ENCODE measurements around the gene MST1. TPM values are rescaled to one million over a fixed set of nuclear protein-coding genes. Genes with fewer than 3 reads are reported as not detected.

The MST1 gene
- total RNA-seq, 4 donors from 2014 or later = 12.2 to 116 (median 15.1) TPM

GRCh38 chr3:49673121-49673714, 16.1 kb downstream of the MST1 start:
- WGBS, 2 donors (ENCODE audit: low coverage in 1 of 2) = 13 to 100% methylated on average over 1 to 13 of the region's 17 CpGs
- in situ Hi-C loops (cut with MboI; ENCODE audit: low pct_ligation_motif_present in 1 of 4, low pct_unique_long_range_greater_than_20kb in 1 of 4, low sequenced_read_pairs in 3 of 4) = loop anchor here in 3 of 4 donors (5.0 to 10.0 kb wide), 3 partner anchors 128 to 138 kb away; no protein-coding TSS in a partner anchor

DNA sequence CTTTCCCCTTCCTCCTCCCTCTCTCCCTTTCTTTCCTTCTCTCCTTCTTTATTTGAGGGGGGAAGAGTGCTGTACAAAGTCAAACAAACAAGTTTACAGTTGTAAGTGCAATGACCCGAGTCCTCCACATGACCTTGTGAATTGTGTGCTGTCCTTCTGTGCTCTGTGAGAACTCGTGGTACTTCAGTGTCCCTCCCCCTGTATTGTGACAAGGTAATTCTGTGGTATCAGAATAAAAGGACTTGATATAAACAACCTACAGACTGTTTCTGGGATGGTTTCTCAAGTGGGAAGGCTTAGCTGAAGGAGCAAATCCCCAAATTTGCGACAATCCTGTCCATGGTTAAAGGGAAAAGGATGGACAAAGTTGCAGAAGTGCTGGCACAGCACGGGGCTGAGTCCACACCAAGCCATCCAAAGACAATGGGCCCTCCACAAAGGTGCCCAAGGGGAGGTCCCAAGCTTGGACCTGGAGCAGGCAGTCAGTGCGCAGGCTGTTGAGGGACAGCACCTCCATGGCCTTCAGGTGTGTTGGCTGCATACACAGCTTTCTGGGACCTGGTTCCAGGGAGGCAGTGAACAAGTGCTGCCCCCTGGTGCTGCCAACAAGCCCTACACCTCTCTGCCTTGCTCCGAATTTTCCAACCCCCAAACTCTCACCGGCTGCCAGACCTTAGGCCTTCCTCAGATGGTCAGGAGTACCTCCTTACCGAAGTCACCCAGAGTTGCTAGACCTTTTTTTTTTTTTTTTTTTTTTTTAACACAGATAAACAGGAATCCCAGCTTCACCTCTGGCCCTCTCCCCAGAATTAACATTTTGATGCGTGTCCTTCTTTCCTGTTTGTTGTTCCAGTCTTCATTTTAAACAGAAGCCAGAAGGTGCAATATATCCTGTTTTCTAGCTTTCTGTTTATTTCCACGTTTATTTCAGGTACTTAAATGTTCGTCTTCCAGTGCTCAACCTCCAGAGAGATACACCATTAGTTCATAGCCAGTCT, 17.7 kb downstream of the MST1 start:
- intact Hi-C loops (cut with DNase I; ENCODE audit: low total_unique reads) = loop anchor here (5.0 kb wide), 1 partner anchor 129 kb away; no protein-coding TSS in a partner anchor
- 36 to 37% methylated on average over 8 to 11 of the region's 11 CpGs for WGBS, 2 donors (ENCODE audit: low coverage in 1 of 2)
- peak; percentile 79 for DNase-seq
- no peaks in the 10 kb centered on the region for H3K9me3 ChIP-seq
- H3K27ac ChIP-seq = no peak overlapping the region
- H3K4me3 ChIP-seq = no peak overlapping the region
- in situ Hi-C loops (cut with MboI; ENCODE audit: low pct_ligation_motif_present in 1 of 4, low pct_unique_long_range_greater_than_20kb in 1 of 4, low sequenced_read_pairs in 3 of 4) = loop anchor here in 3 of 4 donors (5.0 to 10.0 kb wide), 3 partner anchors 127 to 137 kb away; no protein-coding TSS in a partner anchor
- peaks cover 9 to 16% (median 12%) of the 10 kb centered on the region in 4 donors for H3K4me1 ChIP-seq
- TF ChIP-seq POLR2AphosphoS5 (IDR thresholded peaks at IDR 0.05) (no peak), EP300 (IDR thresholded peaks at IDR 0.05; ENCODE audit: low read depth) (no peak)
- TF ChIP-seq, protein P1, sequence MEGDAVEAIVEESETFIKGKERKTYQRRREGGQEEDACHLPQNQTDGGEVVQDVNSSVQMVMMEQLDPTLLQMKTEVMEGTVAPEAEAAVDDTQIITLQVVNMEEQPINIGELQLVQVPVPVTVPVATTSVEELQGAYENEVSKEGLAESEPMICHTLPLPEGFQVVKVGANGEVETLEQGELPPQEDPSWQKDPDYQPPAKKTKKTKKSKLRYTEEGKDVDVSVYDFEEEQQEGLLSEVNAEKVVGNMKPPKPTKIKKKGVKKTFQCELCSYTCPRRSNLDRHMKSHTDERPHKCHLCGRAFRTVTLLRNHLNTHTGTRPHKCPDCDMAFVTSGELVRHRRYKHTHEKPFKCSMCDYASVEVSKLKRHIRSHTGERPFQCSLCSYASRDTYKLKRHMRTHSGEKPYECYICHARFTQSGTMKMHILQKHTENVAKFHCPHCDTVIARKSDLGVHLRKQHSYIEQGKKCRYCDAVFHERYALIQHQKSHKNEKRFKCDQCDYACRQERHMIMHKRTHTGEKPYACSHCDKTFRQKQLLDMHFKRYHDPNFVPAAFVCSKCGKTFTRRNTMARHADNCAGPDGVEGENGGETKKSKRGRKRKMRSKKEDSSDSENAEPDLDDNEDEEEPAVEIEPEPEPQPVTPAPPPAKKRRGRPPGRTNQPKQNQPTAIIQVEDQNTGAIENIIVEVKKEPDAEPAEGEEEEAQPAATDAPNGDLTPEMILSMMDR (IDR thresholded peaks at IDR 0.05) = peak; percentile 79 to 86 (median 81)
- peaks cover 16% of the 10 kb centered on the region for H3K27me3 ChIP-seq
- no peaks in the 10 kb centered on the region for H3K36me3 ChIP-seq

More at GRCh38 chr3:49673121-49673714, 16.1 kb downstream of the MST1 start:
- Histone ChIP-seq H3K36me3 (peaks cover 0 to 14% (median 0%) of the 10 kb centered on the region in 4 donors), H3K4me3 (peak overlapping the region; percentile 60 to 90 (median 88)), H3K9me3 (no peaks in the 10 kb centered on the region), H3K4me1 (peaks cover 9 to 16% (median 12%) of the 10 kb centered on the region in 4 donors), H3K27ac (peak overlapping the region; percentile 91 to 96 (median 92)), H3K27me3 (peaks cover 6% of the 10 kb centered on the region)
- DNase-seq = peak; percentile 29
- intact Hi-C loops (cut with DNase I; ENCODE audit: low total_unique reads) = loop anchor here (5.0 kb wide), 1 partner anchor 131 kb away; no protein-coding TSS in a partner anchor
- TF ChIP-seq, protein P1 (IDR thresholded peaks at IDR 0.05) = no peak
- TF ChIP-seq POLR2A (IDR thresholded peaks at IDR 0.05) = no peak
- no peak for TF ChIP-seq POLR2AphosphoS5 (IDR thresholded peaks at IDR 0.05)

- in situ Hi-C loops (cut with MboI; ENCODE audit: low pct_ligation_motif_present in 1 of 4, low pct_unique_long_range_greater_than_20kb in 1 of 4, low sequenced_read_pairs in 3 of 4) = loop anchor here in 3 of 4 donors (5.0 to 10.0 kb wide), 3 partner anchors 126 to 136 kb away; no protein-coding TSS in a partner anchor
These were observed 18.4 kb downstream of the MST1 start for GRCh38 chr3:49670940-49671290.

More at GRCh38 chr3:49670940-49671290, 18.4 kb downstream of the MST1 start:
- Histone ChIP-seq H3K27me3 (peaks cover 16% of the 10 kb centered on the region), H3K4me1 (peaks cover 9 to 16% (median 12%) of the 10 kb centered on the region in 4 donors), H3K9me3 (no peaks in the 10 kb centered on the region), H3K36me3 (no peaks in the 10 kb centered on the region), H3K4me3 (no peak overlapping the region), H3K27ac (no peak overlapping the region)
- 68% methylated on average over 6 of the region's 6 CpGs; no CpG with 5 or more reads in 1 of the 2 donors for WGBS, 2 donors (ENCODE audit: low coverage in 1 of 2)
- no peak for DNase-seq
- intact Hi-C loops (cut with DNase I; ENCODE audit: low total_unique reads) = loop anchor here (5.0 kb wide), 1 partner anchor 129 kb away; no protein-coding TSS in a partner anchor
- TF ChIP-seq POLR2AphosphoS5 (IDR thresholded peaks at IDR 0.05) = no peak
- TF ChIP-seq, protein P1 (IDR thresholded peaks at IDR 0.05) = no peak
- no peak for TF ChIP-seq POLR2A (IDR thresholded peaks at IDR 0.05)
- no peak for TF ChIP-seq EP300 (IDR thresholded peaks at IDR 0.05; ENCODE audit: low read depth)

Data from transverse colon (tissue), 4 donors.